Activated CD8-positive, alpha-beta memory T cell treated with anti-CD3 and anti-CD28 coated beads for 24 hours (primary cell): Measurements from ENCODE around the gene NPY2R.

Source experiments
- DNase-seq: peaks from one replicate; pipeline ENCODE4 v3.0.0-alpha.2; 2020

Gene NPY2R

DNA sequence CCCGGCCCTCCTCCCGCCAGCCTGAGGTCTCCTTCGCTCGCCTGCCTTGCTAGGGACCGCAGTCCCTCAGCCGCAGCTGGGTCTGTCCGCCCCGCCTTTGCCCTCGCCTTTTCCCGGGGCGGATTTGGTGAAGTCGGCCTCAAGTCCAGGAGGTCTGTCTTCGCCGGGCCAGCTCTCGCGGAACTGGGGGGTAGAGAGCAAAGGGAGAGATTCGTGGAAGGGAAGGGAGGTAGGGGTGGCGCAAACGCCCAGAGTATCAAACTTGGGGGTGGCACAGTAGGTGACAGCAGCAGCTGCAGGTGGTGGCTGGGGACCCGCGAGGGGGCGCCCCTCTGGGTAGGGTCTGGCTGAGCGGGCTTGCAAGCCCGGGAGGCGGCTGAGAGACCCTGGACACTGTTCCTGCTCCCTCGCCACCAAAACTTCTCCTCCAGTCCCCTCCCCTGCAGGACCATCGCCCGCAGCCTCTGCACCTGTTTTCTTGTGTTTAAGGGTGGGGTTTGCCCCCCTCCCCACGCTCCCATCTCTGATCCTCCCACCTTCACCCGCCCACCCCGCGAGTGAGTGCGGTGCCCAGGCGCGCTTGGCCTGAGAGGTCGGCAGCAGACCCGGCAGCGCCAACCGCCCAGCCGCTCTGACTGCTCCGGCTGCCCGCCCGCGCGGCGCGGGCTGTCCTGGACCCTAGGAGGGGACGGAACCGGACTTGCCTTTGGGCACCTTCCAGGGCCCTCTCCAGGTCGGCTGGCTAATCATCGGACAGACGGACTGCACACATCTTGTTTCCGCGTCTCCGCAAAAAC, at the start of gene NPY2R:
TSS of gene NPY2R (plus strand) at position 379 of the 797 bp plus-strand sequence. CDS start 5,304 bp downstream, outside the sequence.
- DNase-seq, result no peak

GRCh38 chr4:155161357-155161756, 47.1 kb upstream of the NPY2R start:
- no peak for DNase-seq

DNA sequence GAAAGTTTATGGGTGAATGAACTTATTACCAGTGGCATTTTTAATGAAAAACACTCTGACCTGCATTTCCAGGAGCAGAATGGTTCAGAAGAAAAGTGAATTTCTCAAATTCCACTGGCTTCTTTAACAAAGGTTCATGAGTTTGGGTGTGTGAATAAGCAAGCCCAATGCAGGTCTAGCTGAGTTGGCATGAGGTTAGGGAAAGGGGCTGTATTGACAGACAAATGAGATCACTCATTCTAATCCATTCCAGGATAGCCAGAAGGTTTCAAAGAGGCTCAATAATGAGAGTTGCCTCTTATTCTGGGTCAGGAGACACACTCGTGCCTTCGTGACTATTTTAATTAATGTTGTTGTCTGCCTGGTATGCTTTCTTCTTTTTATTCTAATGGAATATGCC, 43.7 kb upstream of the NPY2R start:
- DNase-seq, result no peak

DNA sequence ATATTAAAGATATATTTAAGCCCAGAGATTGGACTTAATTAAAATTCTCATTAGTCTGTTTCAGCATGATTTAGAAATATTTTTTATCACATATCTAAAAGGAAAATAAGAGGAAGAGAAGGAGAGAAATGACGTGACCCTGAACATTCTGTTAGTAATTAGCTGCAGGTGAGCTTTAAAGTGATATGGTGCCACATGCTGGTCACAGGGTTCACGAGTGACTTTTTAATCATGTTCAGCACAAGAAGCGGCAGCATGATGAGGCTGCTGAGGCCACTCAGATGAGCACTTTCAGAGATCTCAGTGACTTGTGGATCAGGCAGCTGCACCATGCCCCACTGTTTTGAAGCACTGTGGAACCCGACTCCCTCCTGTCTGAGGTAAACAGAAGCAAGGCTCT, 37.9 kb upstream of the NPY2R start:
- no peak for DNase-seq

- DNase-seq, result no peak
Measured at GRCh38 chr4:155173371-155173770, 35.1 kb upstream of the NPY2R start.

- no peak for DNase-seq
Measured at GRCh38 chr4:155174668-155175067, 33.8 kb upstream of the NPY2R start.

DNA sequence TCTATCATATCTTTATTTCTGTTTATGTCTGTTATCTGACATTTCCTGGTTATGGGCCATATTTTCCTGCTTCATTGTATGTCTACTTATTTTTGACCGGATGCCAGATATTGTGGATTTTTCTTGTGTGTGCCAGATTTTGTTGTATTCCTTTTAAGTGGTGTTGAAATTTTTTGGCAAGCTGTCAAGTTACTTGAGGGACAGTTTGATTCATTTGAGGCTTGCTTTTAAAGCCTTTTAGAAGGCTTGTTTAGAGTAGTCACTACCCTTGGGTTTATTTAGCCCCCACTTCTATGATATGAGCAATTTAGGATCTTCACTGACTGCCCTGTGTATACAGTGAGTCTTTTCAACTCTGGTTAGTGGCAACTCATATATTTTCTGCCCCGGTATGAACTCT, 29.2 kb upstream of the NPY2R start:
- DNase-seq, result no peak

- no peak for DNase-seq
Measured at GRCh38 chr4:155186972-155187371, 21.5 kb upstream of the NPY2R start.

- DNase-seq, result no peak
Measured at GRCh38 chr4:155187989-155188388, 20.4 kb upstream of the NPY2R start.

GRCh38 chr4:155190099-155190498, 18.3 kb upstream of the NPY2R start:
- no peak for DNase-seq

GRCh38 chr4:155197757-155198156, 10.7 kb upstream of the NPY2R start:
- DNase-seq, result no peak

- no peak for DNase-seq
Measured at GRCh38 chr4:155207534-155208257, 740 bp upstream of the NPY2R start.

GRCh38 chr4:155220025-155220424, 11.6 kb downstream of the NPY2R start:
- DNase-seq, result no peak

DNA sequence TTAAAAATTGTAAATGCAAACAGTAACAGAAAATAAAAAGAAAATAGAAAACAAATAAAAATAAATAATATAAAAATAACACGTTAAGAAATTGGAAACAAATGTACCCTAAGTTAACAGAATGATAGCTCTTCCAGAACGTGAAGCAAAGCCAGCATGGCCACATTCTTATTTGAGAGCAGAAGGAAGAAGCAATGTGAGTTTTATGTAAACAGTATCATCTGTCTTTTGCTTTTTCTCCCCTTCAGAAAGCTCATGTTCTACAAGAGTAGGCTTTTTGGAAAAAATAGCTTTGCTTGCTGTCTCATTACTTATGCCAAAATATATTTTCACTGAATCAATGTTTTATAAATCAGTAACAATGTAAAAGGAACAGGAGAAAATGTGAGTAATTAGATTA, 18.7 kb downstream of the NPY2R start:
- no peak for DNase-seq

- DNase-seq, result no peak
Measured at GRCh38 chr4:155228713-155229112, 20.3 kb downstream of the NPY2R start.

- no peak for DNase-seq
Measured at GRCh38 chr4:155232432-155232831, 24.0 kb downstream of the NPY2R start.

GRCh38 chr4:155234206-155234605, 25.8 kb downstream of the NPY2R start:
- no peak for DNase-seq

- DNase-seq, result no peak
Measured at GRCh38 chr4:155237567-155237966, 29.1 kb downstream of the NPY2R start.

GRCh38 chr4:155241225-155241624, 32.8 kb downstream of the NPY2R start:
- DNase-seq, result no peak

GRCh38 chr4:155241664-155242063, 33.2 kb downstream of the NPY2R start:
- DNase-seq, result no peak

- no peak for DNase-seq
Measured at GRCh38 chr4:155245105-155245504, 36.7 kb downstream of the NPY2R start.

DNA sequence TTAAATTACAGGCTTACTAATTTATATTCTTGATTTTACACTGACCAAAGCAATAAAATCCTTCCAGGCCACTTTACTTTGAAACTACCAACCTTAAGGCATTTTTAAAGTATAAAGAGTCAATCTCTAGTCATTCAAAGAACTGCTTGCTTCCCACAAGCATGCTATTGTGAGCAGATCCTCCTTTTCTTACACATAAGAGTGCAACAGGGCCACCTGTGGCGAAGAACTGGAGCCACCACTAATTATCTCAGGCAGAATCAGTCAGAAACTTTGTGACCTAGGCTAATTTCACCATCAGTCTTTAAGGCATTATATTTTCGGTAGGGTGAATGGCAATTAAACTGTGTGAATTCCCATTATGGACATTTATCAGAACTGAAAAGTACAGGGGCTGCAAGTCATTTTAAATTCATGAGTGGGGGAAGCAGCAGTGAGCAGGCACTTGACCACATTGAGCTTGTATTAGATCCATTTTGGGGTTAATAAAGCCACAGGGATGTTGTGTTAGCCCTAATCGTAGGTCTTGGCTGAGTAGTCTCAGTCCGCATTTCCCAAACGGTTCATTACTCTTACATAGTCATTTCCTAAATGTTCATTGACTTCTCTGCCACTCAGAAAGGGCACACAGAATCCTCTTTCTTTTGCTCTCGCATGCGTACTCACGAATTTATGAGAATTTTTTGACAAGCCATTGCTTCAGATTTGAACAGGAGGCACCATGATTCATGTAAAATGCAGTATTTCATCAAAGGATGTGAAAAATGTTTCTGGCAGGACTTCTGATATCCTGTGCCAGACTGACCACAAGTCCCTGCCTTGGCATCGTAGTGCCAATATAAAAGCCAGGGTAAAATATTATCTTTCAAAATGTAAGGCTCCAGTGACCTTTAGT, 39.8 kb downstream of the NPY2R start:
- no peak for DNase-seq

DNA sequence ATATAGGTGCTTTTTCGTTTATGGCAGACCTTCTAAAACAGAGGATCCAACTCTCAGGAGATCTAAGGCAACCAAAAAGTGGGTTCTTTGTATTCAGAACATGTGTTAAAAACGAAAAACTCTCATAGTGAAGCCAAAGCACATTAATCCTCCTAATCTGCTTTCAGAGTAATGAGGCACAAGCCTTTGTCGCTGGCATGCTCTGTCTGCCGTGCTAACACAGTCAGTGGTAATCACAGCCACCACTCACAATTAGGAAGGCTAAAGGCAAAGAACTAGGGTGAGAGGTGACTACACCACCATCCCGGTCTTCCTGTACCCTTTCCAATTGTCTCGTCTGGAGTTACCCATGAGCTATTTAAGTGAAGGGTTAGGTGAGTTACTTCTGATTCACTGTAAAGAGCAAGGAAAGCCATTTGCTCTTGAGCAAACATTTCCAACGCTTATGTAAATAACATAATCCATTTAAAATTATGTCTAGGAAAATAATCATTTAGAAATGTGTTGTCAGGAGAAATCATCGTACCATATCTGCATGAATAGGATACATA, 40.7 kb downstream of the NPY2R start:
- DNase-seq, result no peak
